Peyer's patch (tissue), 4 donors: ENCODE data around the gene CORO1C. TPM values are rescaled to one million over a fixed set of nuclear protein-coding genes. Genes with fewer than 3 reads are reported as not detected.
A peak's percentile ranks its signal among the peaks of the same experiment; 100 is the strongest.

Experiments
- DNase-seq, 3 donors: peaks; one replicate each; pipeline ENCODE4 v3.0.0-alpha.2; 2017 to 2019
- H3K27ac ChIP-seq, 4 donors: fragments of 200-600 bp; sonication (generic); one replicate each; pipeline ENCODE4 v1.5.1; 2016 to 2019
- H3K27me3 ChIP-seq, 2 donors: fragments of 200-600 bp; sonication (generic); one replicate each; pipeline ENCODE4 v1.5.1; 2019
- H3K36me3 ChIP-seq, 3 donors: fragments of 200-600 bp; sonication (generic); one replicate each; pipeline ENCODE4 v1.5.1; 2016 to 2019
- H3K4me1 ChIP-seq, 4 donors: fragments of 200-600 bp; sonication (generic); one replicate each; pipeline ENCODE4 v1.5.1; 2016 to 2019
- H3K4me3 ChIP-seq, 4 donors: fragments of 200-600 bp; sonication (generic); 1 replicate in 3 of 4; 2 replicates in 1 of 4; pipeline ENCODE4 v1.5.1; 2016 to 2019; ENCODE audit warnings: mild to moderate bottlenecking in 1 of 4
- H3K9me3 ChIP-seq, 4 donors: fragments of 200-600 bp; sonication (generic); one replicate each; pipeline ENCODE4 v1.5.1; 2016 to 2019; ENCODE audit warnings: mild to moderate bottlenecking in 1 of 4
- CTCF ChIP-seq, 6 experiments: fragments of 450-650 bp in 4 of 6; fragments of 200-600 bp in 2 of 6; sonication (generic) in 1 of 6; IDR thresholded peaks; one replicate each; pipeline ENCODE4 v1.5.1; 2017 to 2019; ENCODE audit warnings: antibody characterized with exemption in 6 of 6, mild to moderate bottlenecking in 3 of 6, moderate library complexity in 1 of 6
- POLR2A ChIP-seq, 2 donors: fragments of 450-650 bp; IDR thresholded peaks; one replicate each; pipeline ENCODE4 v1.5.1; 2017; ENCODE audit warnings: antibody characterized with exemption in 2 of 2, mild to moderate bottlenecking in 2 of 2, moderate library complexity in 2 of 2
- total RNA-seq, 4 donors: library from RNA; depleted of rRNA; stranded (reverse); fragments of >200 nt; gene quantifications; one replicate each; pipeline ENCODE4 v1.1.0, GENCODE V29; 2016

CORO1C gene
- total RNA-seq, 4 donors from 2014 or later, result 76.3 to 144 (median 87.4) TPM

GRCh38 chr12:108689314-108690190, 41.8 kb downstream of the CORO1C start:
- Histone ChIP-seq H3K27me3 (no peaks in the 10 kb centered on the region), H3K4me3 (no peak overlapping the region), H3K4me1 (peaks cover 5 to 50% (median 10%) of the 10 kb centered on the region in 4 donors), H3K36me3 (no peaks in the 10 kb centered on the region), H3K27ac (peak overlapping the region; percentile 76 to 88 (median 81)), H3K9me3 (no peaks in the 10 kb centered on the region)
- DNase-seq, result no peak
- TF ChIP-seq POLR2A (IDR thresholded peaks at IDR 0.05), result no peak

GRCh38 chr12:108686780-108687179, 44.5 kb downstream of the CORO1C start:
- Histone ChIP-seq H3K36me3 (no peaks in the 10 kb centered on the region), H3K4me1 (peaks cover 2 to 35% (median 7%) of the 10 kb centered on the region in 4 donors), H3K27ac (peak overlapping the region; percentile 1 to 63 (median 30)), H3K27me3 (no peaks in the 10 kb centered on the region), H3K9me3 (no peaks in the 10 kb centered on the region), H3K4me3 (no peak overlapping the region)
- no peak for TF ChIP-seq POLR2A (IDR thresholded peaks at IDR 0.05)
- no peak for TF ChIP-seq CTCF (IDR thresholded peaks at IDR 0.05)
- DNase-seq, result no peak

GRCh38 chr12:108685469-108686260, 45.7 kb downstream of the CORO1C start:
- no peaks in the 10 kb centered on the region for H3K9me3 ChIP-seq
- no peak overlapping the region for H3K4me3 ChIP-seq
- no peak for DNase-seq
- TF ChIP-seq POLR2A (IDR thresholded peaks at IDR 0.05) (no peak), CTCF (IDR thresholded peaks at IDR 0.05) (no peak)
- no peaks in the 10 kb centered on the region for H3K27me3 ChIP-seq
- H3K27ac ChIP-seq, result peak overlapping the region in 2 of 4 donors; percentile 2 to 63
- peaks cover 0 to 24% (median 0%) of the 10 kb centered on the region in 4 donors for H3K4me1 ChIP-seq
- no peaks in the 10 kb centered on the region for H3K36me3 ChIP-seq

GRCh38 chr12:108683906-108684556, 47.3 kb downstream of the CORO1C start:
- no peak overlapping the region for H3K4me3 ChIP-seq
- no peaks in the 10 kb centered on the region for H3K36me3 ChIP-seq
- peaks cover 0 to 16% (median 0%) of the 10 kb centered on the region in 4 donors for H3K4me1 ChIP-seq
- DNase-seq, result no peak
- no peaks in the 10 kb centered on the region for H3K9me3 ChIP-seq
- no peaks in the 10 kb centered on the region for H3K27me3 ChIP-seq
- TF ChIP-seq CTCF (IDR thresholded peaks at IDR 0.05), result no peak
- TF ChIP-seq POLR2A (IDR thresholded peaks at IDR 0.05), result no peak
- H3K27ac ChIP-seq, result peak overlapping the region in 1 of 4 donors; percentile 63

- H3K9me3 ChIP-seq, result no peaks in the 10 kb centered on the region
- peaks cover 0 to 8% (median 0%) of the 10 kb centered on the region in 4 donors for H3K4me1 ChIP-seq
- H3K4me3 ChIP-seq, result no peak overlapping the region
- peaks cover 0 to 19% (median 0%) of the 10 kb centered on the region in 3 donors for H3K36me3 ChIP-seq
- no peak overlapping the region for H3K27ac ChIP-seq
- TF ChIP-seq POLR2A (IDR thresholded peaks at IDR 0.05) (no peak), CTCF (IDR thresholded peaks at IDR 0.05) (no peak)
- H3K27me3 ChIP-seq, result no peaks in the 10 kb centered on the region
- DNase-seq, result no peak
Observed at GRCh38 chr12:108681317-108681716, 50.0 kb downstream of the CORO1C start.
